Neural cell (in vitro differentiated cells): Measurements from ENCODE around the gene ESYT3. TPM values are rescaled to one million over a fixed set of nuclear protein-coding genes. Genes with fewer than 3 reads are reported as not detected.

Experiments used
- H2AFZ ChIP-seq: fragments of 200-600, 300-800 bp; sonication (generic), shearing (Covaris generic); 2 replicates; pipeline ENCODE4 v1.6.0; 2014; ENCODE audit warnings: low read depth, mild to moderate bottlenecking, antibody characterized with exemption, low read length, moderate library complexity
- H3F3A ChIP-seq: fragments of 200-600 bp; shearing (Covaris generic); 2 replicates; pipeline ENCODE4 v1.6.1; 2016; ENCODE audit warnings: mild to moderate bottlenecking, moderate library complexity, mixed read lengths, antibody characterized with exemption, low read length; ENCODE audit not compliant: insufficient read depth, poor library complexity, severe bottlenecking
- H3K27ac ChIP-seq: fragments of 200-600, 300-800 bp; sonication (generic), shearing (Covaris generic); 2 replicates; pipeline ENCODE4 v1.5.1; 2014; ENCODE audit warnings: mild to moderate bottlenecking, low read length, moderate library complexity
- H3K27me3 ChIP-seq: fragments of 300-800, 200-600 bp; sonication (generic), shearing (Covaris generic); 2 replicates; pipeline ENCODE4 v1.6.0; 2014; ENCODE audit warnings: mild to moderate bottlenecking, low read depth, low read length, moderate library complexity; ENCODE audit not compliant: insufficient read depth
- H3K36me3 ChIP-seq: fragments of 300-800, 200-600 bp; sonication (generic), shearing (Covaris generic); 2 replicates; pipeline ENCODE4 v1.5.1; 2014; ENCODE audit warnings: mild to moderate bottlenecking, antibody characterized with exemption, low read length, moderate library complexity; ENCODE audit not compliant: insufficient read depth
- H3K4me2 ChIP-seq: fragments of 300-800, 200-600 bp; sonication (generic), shearing (Covaris generic); 2 replicates; pipeline ENCODE4 v1.6.0; 2014; ENCODE audit warnings: mild to moderate bottlenecking, low read length
- H3K4me3 ChIP-seq: fragments of 300-800, 200-600 bp; sonication (generic), shearing (Covaris generic); 2 replicates; pipeline ENCODE4 v1.5.1; 2014; ENCODE audit warnings: mild to moderate bottlenecking, low read length, moderate library complexity
- H3K79me2 ChIP-seq: fragments of 200-600 bp; shearing (Covaris generic); replicated peaks from 2 replicates; pipeline ENCODE4 v1.6.0; 2014; ENCODE audit warnings: mild to moderate bottlenecking, low read length, moderate library complexity; ENCODE audit not compliant: insufficient read depth
- H3K9ac ChIP-seq: fragments of 300-800, 200-600 bp; sonication (generic), shearing (Covaris generic); 2 replicates; pipeline ENCODE4 v1.6.1; 2016; ENCODE audit warnings: mild to moderate bottlenecking, low read length, mixed read lengths
- H3K9me2 ChIP-seq: fragments of 200-600 bp; shearing (Covaris generic); 2 replicates; pipeline ENCODE4 v1.6.1; 2016; ENCODE audit warnings: mild to moderate bottlenecking, low read length, mixed read lengths; ENCODE audit not compliant: insufficient read depth
- H3K9me3 ChIP-seq: fragments of 200-600, 300-800 bp; sonication (generic), shearing (Covaris generic); 2 replicates; pipeline ENCODE4 v1.6.1; 2016; ENCODE audit warnings: mild to moderate bottlenecking, mixed run types, low read length, moderate library complexity, mixed read lengths
- H4K20me1 ChIP-seq: fragments of 200-600 bp; shearing (Covaris generic); 2 replicates; pipeline ENCODE4 v1.6.1; 2016; ENCODE audit warnings: mild to moderate bottlenecking, mixed run types; ENCODE audit not compliant: insufficient read depth
- CTCF ChIP-seq: fragments of 450-650 bp; IDR thresholded peaks from 2 replicates; pipeline ENCODE4 v1.5.1; 2014; ENCODE audit warnings: antibody characterized with exemption, mild to moderate bottlenecking, moderate library complexity; ENCODE audit not compliant: poor library complexity, severe bottlenecking
- EP300 ChIP-seq: fragments of 450-650 bp; conservative IDR thresholded peaks from 2 replicates; pipeline ENCODE4 v1.6.1; 2014; ENCODE audit warnings: antibody characterized with exemption, mild to moderate bottlenecking, moderate library complexity; ENCODE audit not compliant: poor library complexity, severe bottlenecking
- EZH2 ChIP-seq: fragments of 200-600, 300-800 bp; shearing (Covaris generic), sonication (generic); IDR thresholded peaks from 2 replicates; pipeline ENCODE4 v1.6.1; 2014; ENCODE audit warnings: antibody characterized with exemption, low read length, borderline replicate concordance, mild to moderate bottlenecking; ENCODE audit not compliant: insufficient read depth, poor library complexity, severe bottlenecking
- POLR2AphosphoS5 ChIP-seq: IDR thresholded peaks from 2 replicates; pipeline ENCODE4 v1.6.1; 2012
- RAD21 ChIP-seq: fragments of 450-650 bp; conservative IDR thresholded peaks from 2 replicates; pipeline ENCODE4 v1.6.1; 2014; ENCODE audit warnings: antibody characterized with exemption, mild to moderate bottlenecking, moderate library complexity
- REST ChIP-seq: IDR thresholded peaks from 2 replicates; pipeline ENCODE4 v1.6.1; 2012; ENCODE audit warnings: borderline replicate concordance
- SMC3 ChIP-seq: fragments of 450-650 bp; conservative IDR thresholded peaks from 2 replicates; pipeline ENCODE4 v1.6.1; 2014; ENCODE audit warnings: antibody characterized with exemption, mild to moderate bottlenecking, moderate library complexity; ENCODE audit not compliant: poor library complexity
- TAF1 ChIP-seq: IDR thresholded peaks from 2 replicates; pipeline ENCODE4 v1.6.1; 2012; ENCODE audit warnings: low read depth
- polyA plus RNA-seq: library from polyadenylated mRNA; depleted of rRNA; stranded (reverse); fragments of >200 nt; gene quantifications from 2 replicates; pipeline ENCODE4 v1.2.3, GENCODE V29; 2014

The ESYT3 gene
- polyA plus RNA-seq, 1 donor from 2014 or later = 0.33 TPM

GRCh38 chr3:138401834-138402233 lies 32.6 kb upstream of the ESYT3 start:
- Histone ChIP-seq H3K4me2 (no peak overlapping the region), H3K4me3 (no peak overlapping the region), H3K79me2 (no peaks in the 10 kb centered on the region), H4K20me1 (no peaks in the 10 kb centered on the region), H3K9me2 (no peaks in the 10 kb centered on the region), H3F3A (no peaks in the 10 kb centered on the region), H3K27me3 (no peaks in the 10 kb centered on the region), H3K9me3 (no peaks in the 10 kb centered on the region), H3K36me3 (peaks cover 7% of the 10 kb centered on the region), H3K9ac (no peak overlapping the region), H2AFZ (no peak overlapping the region), H3K27ac (no peak overlapping the region)
- no peak for TF ChIP-seq TAF1
- TF ChIP-seq EZH2 = no peak
- TF ChIP-seq POLR2AphosphoS5 = no peak

- H4K20me1 ChIP-seq = no peaks in the 10 kb centered on the region
- no peaks in the 10 kb centered on the region for H3K79me2 ChIP-seq
- no peaks in the 10 kb centered on the region for H3K27me3 ChIP-seq
- no peaks in the 10 kb centered on the region for H3F3A ChIP-seq
- H3K9me2 ChIP-seq = no peaks in the 10 kb centered on the region
- H3K9me3 ChIP-seq = no peaks in the 10 kb centered on the region
- H3K4me3 ChIP-seq = no peak overlapping the region
- no peak overlapping the region for H3K4me2 ChIP-seq
- H3K27ac ChIP-seq = no peak overlapping the region
- no peak overlapping the region for H3K9ac ChIP-seq
- peaks cover 7% of the 10 kb centered on the region for H3K36me3 ChIP-seq
- no peak for TF ChIP-seq EP300
- no peak for TF ChIP-seq CTCF
- TF ChIP-seq REST = no peak
- no peak for TF ChIP-seq SMC3
- no peak for TF ChIP-seq POLR2AphosphoS5
- no peak for TF ChIP-seq TAF1
- no peak for TF ChIP-seq RAD21
- H2AFZ ChIP-seq = no peak overlapping the region
Measured at GRCh38 chr3:138404121-138404520, 30.3 kb upstream of the ESYT3 start.

- Histone ChIP-seq H3K9ac (no peak overlapping the region), H3K4me2 (no peak overlapping the region), H2AFZ (no peak overlapping the region), H3K27me3 (no peaks in the 10 kb centered on the region), H3K36me3 (peaks cover 7% of the 10 kb centered on the region), H3K9me3 (no peaks in the 10 kb centered on the region), H3F3A (no peaks in the 10 kb centered on the region), H3K9me2 (no peaks in the 10 kb centered on the region), H3K79me2 (no peaks in the 10 kb centered on the region), H3K4me3 (no peak overlapping the region), H4K20me1 (no peaks in the 10 kb centered on the region), H3K27ac (no peak overlapping the region)
- no peak for TF ChIP-seq REST
Measured at GRCh38 chr3:138405001-138405400, 29.4 kb upstream of the ESYT3 start.
